SH-SY5Y (cell line): ENCODE data around the gene GABRE.

Experiments
- GATA2 ChIP-seq: IDR thresholded peaks from 2 replicates; pipeline ENCODE4 v1.6.1; 2011; ENCODE audit warnings: mild to moderate bottlenecking, low read depth, low read length
- GATA3 ChIP-seq: IDR thresholded peaks from 2 replicates; pipeline ENCODE4 v1.6.1; 2011; ENCODE audit warnings: low read depth, mild to moderate bottlenecking, low read length, moderate library complexity

- no peak for TF ChIP-seq GATA3
- TF ChIP-seq GATA2 = no peak
These were observed 9.9 kb upstream of the GABRE start for GRCh38 chrX:151984328-151984727.
